ENCODE measurements around the gene ANKRD65.

DNA sequence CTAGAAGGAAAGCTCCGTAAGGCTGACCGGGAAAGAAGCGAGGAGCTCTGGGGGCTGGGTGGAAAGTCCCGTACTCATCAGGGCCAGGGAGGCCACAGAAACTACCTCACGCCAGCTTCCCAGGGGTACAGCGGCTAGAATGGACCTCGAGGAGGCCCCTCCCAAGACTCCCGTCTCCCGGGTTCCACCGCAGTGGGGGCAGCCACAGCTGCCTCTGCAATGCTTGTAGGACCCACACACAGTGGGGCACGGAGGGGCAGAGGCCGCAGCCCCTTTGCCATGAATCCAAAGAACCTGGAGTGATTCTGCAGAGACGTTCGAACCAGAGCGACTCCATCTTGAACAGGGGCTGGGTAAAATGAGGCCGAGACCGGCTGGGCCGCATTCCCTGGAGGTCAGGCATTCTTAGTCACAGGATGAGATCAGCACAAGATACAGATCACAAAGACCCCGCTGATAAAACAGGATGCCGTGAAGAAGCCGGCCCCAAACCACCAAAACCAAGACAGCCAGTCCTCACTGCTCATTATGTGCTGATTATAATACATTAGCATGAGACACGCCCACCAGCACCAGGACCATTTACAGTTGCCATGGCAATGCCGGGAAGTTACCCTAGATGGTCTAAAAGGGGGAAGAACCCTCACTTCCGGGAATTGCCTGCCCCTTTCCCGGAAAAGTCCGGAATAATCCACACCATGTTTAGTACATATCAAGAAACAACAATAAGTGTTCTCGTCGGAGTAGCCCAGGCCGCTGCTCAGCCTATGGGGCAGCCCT is 1.6 kb upstream of the ANKRD65 start:
- TF ChIP-seq POLR2A (IDR thresholded peaks at IDR 0.05) (no peak), CTCF (IDR thresholded peaks at IDR 0.05) (no peak)
